Neutrophil (primary cell): Measurements from ENCODE around the gene SOD1.

ENCODE experiments used
- H3K27ac ChIP-seq: fragments of 200-600 bp; sonication (generic); 2 replicates; pipeline ENCODE4 v1.5.1; 2016; ENCODE audit warnings: mild to moderate bottlenecking, moderate library complexity
- H3K27me3 ChIP-seq: fragments of 200-600 bp; sonication (generic); 2 replicates; pipeline ENCODE4 v1.6.0; 2016; ENCODE audit warnings: mild to moderate bottlenecking
- H3K36me3 ChIP-seq: fragments of 200-600 bp; sonication (generic); 2 replicates; pipeline ENCODE4 v1.5.1; 2017
- H3K4me1 ChIP-seq, 2 experiments: fragments of 200-600 bp in 1 of 2; sonication (generic) in 1 of 2; 1 replicate in 1 of 2; 2 replicates in 1 of 2; pipeline versions ENCODE4 v1.5.1 to v1.6.1; 2013 to 2016; ENCODE audit warnings: low read depth in 1 of 2, low read length in 1 of 2, mild to moderate bottlenecking in 1 of 2, moderate library complexity in 1 of 2; ENCODE audit not compliant: control insufficient read depth in 1 of 2, insufficient read depth in 1 of 2
- H3K4me3 ChIP-seq, 2 experiments: fragments of 200-600 bp in 1 of 2; sonication (generic) in 1 of 2; 1 replicate in 1 of 2; 2 replicates in 1 of 2; pipeline ENCODE4 v1.5.1; 2013 to 2016; ENCODE audit warnings: low read depth in 1 of 2, low read length in 1 of 2, mild to moderate bottlenecking in 1 of 2, moderate library complexity in 1 of 2
- H3K9me3 ChIP-seq: fragments of 200-600 bp; sonication (generic); 2 replicates; pipeline ENCODE4 v1.5.1; 2016
- TF ChIP-seq, protein P1 (sequence below): fragments of 200-600 bp; sonication (generic); IDR thresholded peaks from 2 replicates; pipeline ENCODE4 v1.5.1; 2016; ENCODE audit warnings: antibody characterized with exemption

The SOD1 gene

DNA sequence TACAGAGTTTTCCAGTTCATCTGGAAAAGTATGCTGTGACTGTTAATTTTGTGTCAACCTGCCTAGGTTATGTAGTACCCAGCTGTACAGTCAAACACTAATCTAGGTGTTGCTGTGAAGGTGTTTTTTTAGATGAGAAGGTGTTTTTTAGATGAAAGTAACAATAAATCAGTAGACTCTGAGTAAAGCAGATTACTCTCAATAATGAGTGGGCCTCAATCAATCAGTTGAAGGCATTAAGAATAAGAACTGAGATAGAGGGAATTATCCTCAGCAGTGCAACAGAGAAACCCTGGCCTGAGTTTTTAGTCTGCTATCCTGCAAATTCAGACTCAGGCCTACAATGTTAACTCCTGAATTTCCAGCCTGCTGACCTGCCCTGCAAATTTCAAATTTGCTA is 39.0 kb downstream of the SOD1 start:
- H3K27ac ChIP-seq = no peak overlapping the region
- no peak overlapping the region for H3K4me3 ChIP-seq
- peaks cover 72% of the 10 kb centered on the region for H3K36me3 ChIP-seq
- H3K9me3 ChIP-seq = no peaks in the 10 kb centered on the region
- H3K27me3 ChIP-seq = no peaks in the 10 kb centered on the region
- TF ChIP-seq, protein P1, sequence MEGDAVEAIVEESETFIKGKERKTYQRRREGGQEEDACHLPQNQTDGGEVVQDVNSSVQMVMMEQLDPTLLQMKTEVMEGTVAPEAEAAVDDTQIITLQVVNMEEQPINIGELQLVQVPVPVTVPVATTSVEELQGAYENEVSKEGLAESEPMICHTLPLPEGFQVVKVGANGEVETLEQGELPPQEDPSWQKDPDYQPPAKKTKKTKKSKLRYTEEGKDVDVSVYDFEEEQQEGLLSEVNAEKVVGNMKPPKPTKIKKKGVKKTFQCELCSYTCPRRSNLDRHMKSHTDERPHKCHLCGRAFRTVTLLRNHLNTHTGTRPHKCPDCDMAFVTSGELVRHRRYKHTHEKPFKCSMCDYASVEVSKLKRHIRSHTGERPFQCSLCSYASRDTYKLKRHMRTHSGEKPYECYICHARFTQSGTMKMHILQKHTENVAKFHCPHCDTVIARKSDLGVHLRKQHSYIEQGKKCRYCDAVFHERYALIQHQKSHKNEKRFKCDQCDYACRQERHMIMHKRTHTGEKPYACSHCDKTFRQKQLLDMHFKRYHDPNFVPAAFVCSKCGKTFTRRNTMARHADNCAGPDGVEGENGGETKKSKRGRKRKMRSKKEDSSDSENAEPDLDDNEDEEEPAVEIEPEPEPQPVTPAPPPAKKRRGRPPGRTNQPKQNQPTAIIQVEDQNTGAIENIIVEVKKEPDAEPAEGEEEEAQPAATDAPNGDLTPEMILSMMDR = no peak
- no peaks in the 10 kb centered on the region for H3K4me1 ChIP-seq

DNA sequence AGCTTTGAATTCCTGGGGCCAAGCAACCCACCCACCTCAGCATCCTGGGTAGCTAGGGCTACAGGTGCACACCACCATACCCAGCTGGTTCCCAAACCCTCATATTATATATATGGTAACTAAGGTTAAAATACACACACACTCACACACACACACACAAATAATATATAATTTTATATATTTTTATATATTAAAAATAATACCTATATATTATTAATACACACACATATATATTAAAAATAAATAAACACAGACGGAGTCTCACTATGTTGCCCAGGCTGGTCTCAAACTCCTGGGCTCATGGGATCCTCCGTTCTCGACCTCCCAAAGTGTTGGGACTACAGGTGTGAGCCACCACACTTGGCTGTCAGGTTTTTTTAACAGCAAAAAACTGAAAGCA is 40.5 kb downstream of the SOD1 start:
- no peaks in the 10 kb centered on the region for H3K4me1 ChIP-seq
- no peaks in the 10 kb centered on the region for H3K9me3 ChIP-seq
- no peak overlapping the region for H3K4me3 ChIP-seq
- TF ChIP-seq, protein P1 = no peak
- H3K36me3 ChIP-seq = peaks cover 56% of the 10 kb centered on the region
- no peaks in the 10 kb centered on the region for H3K27me3 ChIP-seq
- no peak overlapping the region for H3K27ac ChIP-seq

DNA sequence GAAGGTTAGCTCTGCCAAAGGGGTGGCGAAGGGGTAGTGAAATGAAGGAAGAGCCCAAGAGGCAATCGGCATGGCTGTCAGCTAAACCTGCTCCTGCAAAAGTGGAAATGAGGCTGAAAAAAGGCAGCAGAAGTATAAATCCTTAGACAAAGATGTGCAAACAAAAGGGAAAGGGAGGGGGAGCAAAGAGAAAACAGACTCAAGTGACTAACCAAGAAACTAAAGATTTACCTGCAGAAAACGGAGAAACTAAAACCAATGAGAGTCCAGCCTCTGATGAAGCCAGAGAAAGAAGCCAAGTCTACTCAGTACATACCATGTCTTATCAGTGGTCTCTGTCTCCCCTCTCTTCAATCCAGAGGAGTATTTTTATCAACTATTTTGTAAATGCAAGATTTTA is 47.1 kb downstream of the SOD1 start:
- H3K27ac ChIP-seq = no peak overlapping the region
- no peak overlapping the region for H3K4me3 ChIP-seq
- no peaks in the 10 kb centered on the region for H3K27me3 ChIP-seq
- TF ChIP-seq, protein P1 = no peak
- H3K4me1 ChIP-seq = no peaks in the 10 kb centered on the region
- H3K36me3 ChIP-seq = peaks cover 7% of the 10 kb centered on the region
- H3K9me3 ChIP-seq = no peaks in the 10 kb centered on the region

DNA sequence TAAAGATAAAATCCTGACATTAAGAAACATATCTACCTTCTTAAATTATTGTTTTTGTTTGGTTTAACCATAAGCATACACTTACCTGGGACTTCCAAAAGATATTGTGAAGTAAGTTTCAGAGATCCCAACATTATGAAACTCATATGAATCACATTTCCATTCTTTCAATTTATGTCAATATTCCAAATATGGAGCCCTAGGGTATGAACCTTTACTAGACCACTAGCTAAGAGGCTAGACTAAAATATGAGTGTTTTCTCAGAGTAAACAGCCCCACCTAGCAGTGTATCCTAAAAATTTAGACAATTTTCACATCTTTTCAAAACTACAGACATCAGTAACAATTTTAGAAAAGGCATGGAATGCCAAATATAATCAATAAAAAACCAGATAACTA is 48.0 kb downstream of the SOD1 start:
- H3K4me3 ChIP-seq = no peak overlapping the region
- no peaks in the 10 kb centered on the region for H3K36me3 ChIP-seq
- H3K4me1 ChIP-seq = no peaks in the 10 kb centered on the region
- no peak overlapping the region for H3K27ac ChIP-seq
- H3K9me3 ChIP-seq = no peaks in the 10 kb centered on the region
- TF ChIP-seq, protein P1 = no peak
- H3K27me3 ChIP-seq = no peaks in the 10 kb centered on the region

DNA sequence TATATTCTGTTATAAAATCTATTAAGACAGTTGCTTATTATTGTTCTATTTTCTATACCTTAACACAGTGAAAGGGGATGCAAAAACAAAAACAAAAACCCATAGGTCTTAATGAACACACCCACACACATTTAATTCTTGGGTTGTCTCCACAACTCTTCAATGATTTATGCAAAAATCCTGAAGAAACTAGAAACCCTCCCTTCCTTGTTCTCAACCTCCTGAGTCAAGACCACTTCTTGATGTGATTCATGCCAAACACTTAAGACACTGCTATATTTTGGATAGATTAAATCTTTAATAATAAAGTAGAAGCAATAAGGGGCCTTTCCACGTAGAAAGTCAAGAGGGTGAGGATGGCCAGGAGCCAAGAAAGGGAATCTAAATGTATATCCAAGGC is 49.0 kb downstream of the SOD1 start:
- H3K27ac ChIP-seq = no peak overlapping the region

More for the DNA sequence above, 49.0 kb downstream of the SOD1 start:
- TF ChIP-seq, protein P1 = no peak
- Histone ChIP-seq H3K9me3 (no peaks in the 10 kb centered on the region), H3K27me3 (no peaks in the 10 kb centered on the region), H3K36me3 (no peaks in the 10 kb centered on the region), H3K4me3 (no peak overlapping the region), H3K4me1 (no peaks in the 10 kb centered on the region)
